NB4 (cell line): ENCODE data around the gene SMYD2.

Experiments used
- CTCF ChIP-seq: IDR thresholded peaks from one replicate; pipeline ENCODE4 v1.5.1; 2012; ENCODE audit warnings: low read depth, low read length
- POLR2A ChIP-seq: IDR thresholded peaks from 2 replicates; pipeline ENCODE4 v1.6.1; 2011; ENCODE audit warnings: mild to moderate bottlenecking; ENCODE audit not compliant: insufficient read length; ENCODE audit errors: extremely low read depth

GRCh38 chr1:214277704-214278635, 3.0 kb upstream of the SMYD2 start:
- no peak for TF ChIP-seq POLR2A
- no peak for TF ChIP-seq CTCF
